GM08714 (cell line): ENCODE data around the gene LRIT2.

ENCODE experiments used
- H3K4me3 ChIP-seq: fragments of 200-500 bp; sonication (Bioruptor generic); 2 replicates; pipeline ENCODE4 v1.5.1; 2014; ENCODE audit warnings: mild to moderate bottlenecking, low read length, inconsistent platforms
- ZNF274 ChIP-seq: IDR thresholded peaks from 2 replicates; pipeline ENCODE4 v1.6.1; 2012; ENCODE audit warnings: mild to moderate bottlenecking, low read depth, low read length

LRIT2 gene

GRCh38 chr10:84172467-84173356, 52.6 kb downstream of the LRIT2 start:
- TF ChIP-seq ZNF274 = no peak
- peak overlapping the region; percentile 29; the same call in 1 of the 2 replicates for H3K4me3 ChIP-seq

GRCh38 chr10:84171700-84172466, 53.5 kb downstream of the LRIT2 start:
- peak overlapping the region; percentile 94 for H3K4me3 ChIP-seq

- peak overlapping the region; percentile 94 for H3K4me3 ChIP-seq
Observed at GRCh38 chr10:84171237-84171636, 54.1 kb downstream of the LRIT2 start.
